Hematopoietic multipotent progenitor cell treated with erythropoietin and hydrocortisone succinate and interleukin-3 and kit ligand, for 8 days (in vitro differentiated cells): ENCODE measurements around the gene GPX1.

Experiments used
- DNase-seq: peaks from one replicate; pipeline ENCODE4 v3.0.0-alpha.2; 2015

GPX1 gene

GRCh38 chr3:49310677-49311076 is 47.5 kb downstream of the GPX1 start:
- no peak for DNase-seq
